Right hindlimb (tissue), 1 donor: Measurements from ENCODE around the gene PRKCA.

Source experiments
- DNase-seq: peaks from one replicate; pipeline ENCODE4 v3.0.0-alpha.2; 2018

PRKCA gene

GRCh38 chr17:66492561-66493005, 190.2 kb downstream of the PRKCA start:
- DNase-seq: no peak

GRCh38 chr17:66493283-66494019, 191.0 kb downstream of the PRKCA start:
- no peak for DNase-seq

- no peak for DNase-seq
Measured at GRCh38 chr17:66494023-66494803, 191.8 kb downstream of the PRKCA start.

DNA sequence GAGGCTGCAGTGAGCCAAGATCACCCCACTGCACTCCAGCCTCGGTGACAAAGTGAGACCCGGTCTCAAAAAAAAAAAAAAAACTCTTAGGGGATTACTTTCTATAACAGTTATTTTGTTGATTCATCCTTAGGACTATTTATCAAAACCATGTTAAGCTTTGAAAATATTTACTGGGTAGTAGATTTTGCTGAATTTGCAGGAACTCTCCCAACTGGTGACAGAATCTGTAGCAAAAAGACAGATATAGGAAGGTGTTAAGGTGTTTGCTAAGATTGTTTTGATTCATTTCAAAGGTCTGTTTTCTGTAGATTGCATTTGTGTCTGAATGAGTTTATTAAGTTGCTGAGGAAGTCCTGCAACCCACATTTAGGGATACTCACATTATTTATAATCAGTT, 192.6 kb downstream of the PRKCA start:
- no peak for DNase-seq

DNA sequence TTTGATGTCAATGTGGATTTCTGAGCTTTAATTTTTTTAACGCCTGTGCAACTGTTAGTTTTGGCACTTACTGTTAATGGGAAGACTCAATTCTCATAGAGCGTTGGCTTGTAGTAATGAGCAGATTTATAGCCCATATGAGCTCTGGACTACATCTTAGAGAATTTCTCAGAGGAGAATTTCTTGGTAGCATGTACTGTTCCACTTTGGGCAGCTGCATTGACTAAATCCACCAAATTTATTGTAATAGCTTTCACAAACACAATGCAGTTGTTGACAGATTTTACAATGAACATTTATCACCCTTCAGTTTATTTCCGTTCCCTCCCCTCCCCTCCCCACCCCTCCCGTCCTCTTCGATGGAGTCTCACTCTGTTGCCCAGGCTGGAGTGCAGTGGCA, 193.9 kb downstream of the PRKCA start:
- no peak for DNase-seq

- DNase-seq: no peak
Measured at GRCh38 chr17:66498580-66498979, 196.2 kb downstream of the PRKCA start.

GRCh38 chr17:66506641-66507040, 204.2 kb downstream of the PRKCA start:
- DNase-seq: no peak

GRCh38 chr17:66507103-66507923, 204.9 kb downstream of the PRKCA start:
- DNase-seq: peak; percentile 41

DNA sequence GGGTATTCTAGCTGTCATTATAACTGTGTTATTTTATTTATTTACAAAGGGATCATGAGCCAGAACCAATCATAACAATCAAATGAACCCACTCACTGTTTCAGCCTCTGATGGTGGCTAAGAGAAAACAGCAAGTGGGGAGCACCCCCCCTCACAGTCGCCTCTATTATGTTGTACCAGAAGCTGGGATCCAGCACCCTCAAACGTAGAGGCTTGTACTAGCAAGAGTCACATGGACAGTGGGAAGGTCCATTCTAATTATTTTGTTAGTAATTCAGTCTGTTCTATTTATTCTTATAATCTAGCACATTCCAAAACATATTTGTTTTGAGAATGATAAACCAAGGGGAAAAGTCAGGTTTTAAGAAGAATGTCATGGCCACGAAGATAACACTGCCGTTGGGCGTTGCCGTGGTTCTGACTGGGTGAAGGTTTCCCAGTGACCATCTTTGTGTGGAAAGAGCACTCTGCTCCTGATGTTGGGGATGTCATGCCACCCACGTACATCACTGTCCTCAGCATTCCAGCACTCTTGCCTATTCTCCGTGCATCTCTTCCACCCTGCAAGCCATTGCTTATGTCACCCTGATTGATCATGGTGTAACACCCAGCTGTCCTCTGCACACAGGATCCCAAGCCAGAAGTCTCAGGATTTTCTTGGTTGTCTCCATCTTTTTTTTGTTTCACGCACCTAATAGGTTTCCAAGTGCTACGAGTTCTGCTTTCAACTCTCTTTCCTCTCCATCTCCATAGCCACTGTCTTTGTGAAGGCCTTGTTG, 205.8 kb downstream of the PRKCA start:
- DNase-seq: no peak

DNA sequence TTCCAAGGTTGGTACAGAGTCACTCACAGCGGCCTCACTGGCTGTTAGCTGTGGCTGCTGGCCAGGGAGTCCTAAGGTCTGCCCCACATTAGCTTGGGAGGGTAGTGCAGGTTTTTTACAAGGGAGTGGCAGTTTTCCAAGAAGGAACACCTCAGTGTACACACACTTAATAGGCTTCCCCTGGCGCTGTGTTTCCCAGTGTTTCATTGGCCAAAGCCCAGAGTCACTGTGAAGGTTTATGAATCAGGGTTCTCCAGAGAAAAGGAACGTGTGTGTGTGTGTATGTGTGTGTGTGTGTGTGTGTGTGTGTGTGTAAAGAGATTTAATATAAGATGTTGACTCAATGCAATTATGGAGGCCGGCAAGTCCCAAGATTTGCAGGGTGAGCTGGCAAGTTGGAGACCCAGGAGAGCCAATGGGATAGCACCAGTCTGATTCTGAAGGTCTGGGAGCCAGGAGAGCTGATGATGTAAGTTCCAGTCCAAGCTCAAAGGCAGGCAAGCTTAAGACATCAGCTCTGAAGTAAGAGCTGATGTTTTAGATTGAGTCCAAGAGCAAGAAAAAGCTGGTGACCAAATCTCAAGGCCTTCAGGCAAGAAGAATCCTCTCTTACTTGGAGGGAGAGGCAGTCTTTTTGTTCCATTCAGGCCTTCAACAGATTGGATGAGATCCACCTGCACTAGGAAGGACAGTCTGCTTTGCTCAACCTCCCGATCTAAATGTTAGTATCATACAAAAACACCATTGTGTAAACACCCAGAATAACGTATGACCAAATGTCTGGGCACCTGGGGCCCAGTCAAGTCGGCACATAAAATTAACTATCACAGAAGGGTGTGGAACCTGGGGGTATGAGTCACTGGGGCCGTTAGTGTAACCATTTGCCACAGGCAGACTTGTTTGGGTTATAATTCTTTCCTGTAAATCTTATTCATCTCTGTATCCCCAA, 206.8 kb downstream of the PRKCA start:
- DNase-seq: no peak

DNA sequence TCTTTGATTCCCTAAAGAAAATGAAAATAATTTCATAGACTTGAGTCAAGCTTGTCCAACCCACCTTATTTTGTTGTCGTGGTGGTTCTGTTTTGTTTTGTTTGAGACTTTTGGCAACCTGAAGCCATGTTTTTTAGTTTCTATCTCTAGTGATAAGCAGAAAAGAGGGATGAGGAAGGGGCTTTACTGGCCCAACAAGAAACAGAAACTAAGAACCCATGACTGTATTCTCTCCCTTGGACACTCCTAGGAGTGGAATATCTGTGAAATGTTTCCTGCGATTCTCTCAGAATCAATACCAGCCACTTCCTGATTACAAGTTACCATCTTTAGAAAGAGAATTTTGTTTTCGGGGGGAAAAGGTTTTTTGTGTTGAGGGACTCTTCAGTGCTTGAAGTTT, 207.5 kb downstream of the PRKCA start:
- no peak for DNase-seq

- no peak for DNase-seq
Measured at GRCh38 chr17:66511135-66511534, 208.7 kb downstream of the PRKCA start.

DNA sequence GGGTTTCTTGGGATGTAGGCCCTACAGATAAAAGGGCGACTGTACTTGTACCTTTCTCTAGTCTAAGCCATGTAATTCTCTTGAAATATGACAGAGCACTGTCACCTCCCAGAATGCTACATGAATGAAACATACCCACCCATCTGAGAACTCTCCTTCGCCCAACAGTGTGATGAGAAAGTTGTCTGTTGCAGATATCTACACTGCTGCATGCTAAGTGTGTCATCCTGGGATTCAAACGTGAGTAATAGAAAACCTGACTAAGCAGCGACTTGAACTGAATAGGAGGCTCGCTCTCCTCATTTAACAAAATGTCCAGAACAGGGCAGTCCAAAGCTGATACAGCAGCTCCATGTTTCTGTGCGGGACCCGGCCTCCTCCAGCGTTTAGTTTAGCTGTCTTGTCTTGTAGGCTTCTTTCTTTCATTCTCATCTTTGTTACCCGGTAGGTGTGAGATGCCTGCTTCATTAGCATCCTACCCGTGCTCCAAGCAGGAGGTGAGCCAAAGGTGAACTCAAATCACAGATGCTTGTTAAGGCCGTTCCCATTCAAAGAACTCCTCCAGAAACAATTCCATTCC, 211.9 kb downstream of the PRKCA start:
- no peak for DNase-seq

- no peak for DNase-seq
Measured at GRCh38 chr17:66515974-66516373, 213.6 kb downstream of the PRKCA start.

DNA sequence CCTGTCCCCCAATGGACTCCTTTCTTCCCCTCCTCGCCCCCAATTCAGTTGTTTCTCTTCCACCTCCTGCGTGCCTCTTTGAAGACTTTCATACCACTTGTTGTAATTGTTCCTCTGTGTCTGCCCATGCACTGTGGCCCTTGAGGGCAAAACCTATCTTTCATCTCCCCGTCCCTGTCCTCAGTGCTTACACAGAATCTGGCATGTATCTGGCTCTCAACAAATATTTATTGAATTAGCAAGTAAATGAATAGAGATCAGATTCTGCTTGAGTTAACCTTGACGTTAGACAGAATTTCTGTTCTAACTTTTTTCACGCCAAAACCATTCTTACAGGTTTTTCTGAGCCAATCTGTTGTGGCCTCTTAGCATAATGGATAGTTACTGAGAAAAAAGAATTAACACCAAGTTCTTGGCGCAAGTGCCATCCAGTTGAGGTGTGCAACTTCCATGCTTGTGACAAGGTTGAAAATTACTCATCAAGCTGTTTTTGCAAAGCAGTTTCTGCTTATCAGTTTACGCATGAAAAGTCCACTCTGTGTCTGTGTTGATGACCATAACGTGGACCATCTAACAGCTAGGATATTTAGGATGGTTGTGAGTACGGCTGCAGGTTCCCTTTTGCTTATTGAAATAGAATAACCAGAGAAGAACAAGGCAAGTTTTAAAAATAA, 215.1 kb downstream of the PRKCA start:
- no peak for DNase-seq

DNA sequence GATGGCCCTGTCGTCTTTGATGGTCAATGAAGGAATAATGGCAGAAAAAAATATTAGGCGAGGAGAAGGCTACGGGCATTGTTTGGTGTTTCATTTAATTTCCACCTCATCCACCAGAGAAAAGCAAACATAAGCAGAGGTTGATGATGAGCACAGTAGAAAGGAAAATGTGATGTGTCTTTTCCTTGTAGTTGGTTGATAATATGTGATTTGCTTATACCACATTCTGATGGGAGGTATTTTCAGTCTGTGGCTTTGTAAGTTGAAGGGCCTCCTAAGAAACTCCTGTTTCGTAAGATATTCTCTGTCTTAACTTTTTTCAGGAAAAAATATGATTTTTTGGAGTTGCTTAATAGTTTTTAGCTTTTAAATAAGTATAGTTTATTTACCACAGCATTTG, 215.7 kb downstream of the PRKCA start:
- no peak for DNase-seq

DNA sequence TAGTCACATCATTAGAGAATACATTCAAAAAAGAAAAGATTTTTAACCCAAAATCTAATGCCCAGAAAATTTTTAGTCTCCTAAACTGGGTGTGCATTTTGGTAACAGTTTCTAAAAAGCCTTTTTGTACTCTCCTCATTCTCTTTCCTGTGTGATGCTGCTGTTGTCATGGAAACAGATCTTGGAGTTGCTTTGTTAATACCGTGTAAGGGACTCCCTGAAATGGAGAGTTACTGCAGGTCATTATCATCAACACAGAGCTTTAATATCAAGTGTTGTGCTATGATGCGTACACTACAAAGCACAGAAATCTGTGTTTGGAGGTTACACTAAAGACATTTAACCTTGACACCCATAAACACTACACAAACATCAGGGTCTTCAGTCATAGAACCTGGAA, 216.3 kb downstream of the PRKCA start:
- DNase-seq: no peak

DNA sequence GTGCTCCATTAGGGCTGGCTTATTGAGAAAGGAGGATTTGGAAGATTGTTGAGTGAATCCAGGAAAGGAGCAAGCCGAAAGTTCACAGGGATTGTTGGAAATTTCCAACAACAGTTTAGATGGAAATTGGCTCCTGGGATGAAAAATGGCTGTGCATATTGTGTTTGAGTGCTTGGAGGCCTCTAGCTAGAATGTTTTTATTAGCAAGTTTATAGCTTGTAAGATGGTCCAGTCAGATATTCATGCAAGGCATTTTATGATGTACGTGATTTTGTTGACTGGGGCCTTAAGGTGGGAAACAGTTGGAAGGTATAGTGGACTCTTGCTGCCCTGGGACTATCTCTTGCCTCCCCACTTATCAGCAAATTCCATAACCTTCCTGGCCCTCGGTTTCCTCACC, 216.7 kb downstream of the PRKCA start:
- no peak for DNase-seq

- no peak for DNase-seq
Measured at GRCh38 chr17:66520999-66521398, 218.6 kb downstream of the PRKCA start.

DNA sequence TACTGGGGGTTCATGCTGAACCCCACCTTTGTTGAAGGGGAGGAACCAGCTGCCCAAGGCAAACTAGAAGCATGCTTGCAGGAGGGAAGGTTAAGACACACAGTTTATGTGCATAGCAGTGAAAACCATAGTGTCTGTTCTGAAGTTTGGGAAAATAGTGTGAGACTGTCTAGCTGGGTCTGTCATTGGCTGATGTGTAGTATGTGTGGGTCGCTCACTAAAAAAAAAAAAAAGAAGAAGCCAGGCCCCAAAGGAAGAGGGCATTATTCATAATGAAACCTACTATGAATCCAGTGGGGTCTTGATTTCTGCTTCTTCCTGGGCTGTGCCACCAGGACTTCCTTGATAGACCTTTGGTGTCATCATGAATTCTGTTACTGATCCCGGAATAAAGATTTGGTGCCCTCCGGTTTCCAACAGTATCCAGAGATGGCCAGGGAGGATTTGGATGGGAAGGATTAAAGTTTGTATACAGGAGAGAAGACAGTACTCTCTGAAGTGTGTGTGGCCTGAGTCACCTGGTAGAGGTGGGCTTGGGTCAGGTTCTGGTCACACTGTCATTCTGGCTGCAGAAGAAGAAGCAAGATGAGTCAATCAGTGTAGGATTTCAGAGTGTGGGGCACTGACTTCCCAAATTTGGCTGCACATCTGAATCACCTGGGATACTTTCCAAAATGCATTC, 220.3 kb downstream of the PRKCA start:
- DNase-seq: no peak
